Measurements from ENCODE around the gene NDUFA8. TPM values are rescaled to one million over a fixed set of nuclear protein-coding genes. Genes with fewer than 3 reads are reported as not detected.

Gene NDUFA8
- polyA plus RNA-seq, 1 donor (not counting 4 experiments of a cell fraction or from before 2014, with no cell fraction given): 105 TPM

DNA sequence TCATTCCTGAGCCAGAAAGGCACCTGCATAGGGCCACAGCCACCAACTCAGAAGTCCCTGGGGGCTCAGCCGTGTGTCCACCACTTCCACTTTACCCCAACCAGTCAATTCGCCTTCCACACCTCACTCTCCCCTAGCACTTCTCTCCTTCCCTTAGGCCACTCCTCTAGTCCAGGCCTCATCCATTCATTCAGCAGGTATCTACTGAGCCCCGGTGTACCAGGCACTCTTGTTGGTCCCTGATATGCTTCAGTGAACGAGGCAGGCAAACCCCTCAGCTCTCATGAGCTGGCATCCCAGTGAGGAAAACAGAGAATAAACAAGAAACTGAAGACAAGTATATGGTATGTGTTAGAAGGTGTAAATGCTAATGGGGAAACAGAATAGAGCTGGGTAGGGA is 28.7 kb downstream of the NDUFA8 start:
- Histone ChIP-seq H4K20me1 (ENCODE audit: control insufficient read depth, extremely low read depth, insufficient read depth, low read length) (no peaks in the 10 kb centered on the region), H3K4me2 (ENCODE audit: control insufficient read depth, extremely low read depth, insufficient read depth, low read depth, low read length) (no peak overlapping the region), H3K4me1 (ENCODE audit: control insufficient read depth, extremely low read depth, insufficient read depth, low read length) (peaks cover 8% of the 10 kb centered on the region), H3K4me3 (ENCODE audit: control insufficient read depth in 2 of 3, extremely low read depth in 1 of 3, insufficient read depth in 2 of 3, low read depth in 1 of 3, low read length in 3 of 3) (no peak overlapping the region), H3K27me3 (ENCODE audit: control insufficient read depth, extremely low read depth, insufficient read depth, low read length) (peaks cover 11% of the 10 kb centered on the region), H3K27ac (ENCODE audit: control insufficient read depth, insufficient read depth, low read length) (no peak overlapping the region), H3K79me2 (ENCODE audit: control insufficient read depth, insufficient read depth, low read length) (no peaks in the 10 kb centered on the region), H3K9me1 (ENCODE audit: control insufficient read depth, extremely low read depth, insufficient read depth, low read length) (no peaks in the 10 kb centered on the region), H3K9ac (ENCODE audit: control insufficient read depth, extremely low read depth, insufficient read depth, low read length) (no peak overlapping the region), H3K9me3 (ENCODE audit: control insufficient read depth, low read depth, low read length) (no peaks in the 10 kb centered on the region), H3K36me3 (ENCODE audit: control insufficient read depth in 2 of 2, extremely low read depth in 1 of 2, insufficient read depth in 2 of 2, low read length in 2 of 2) (no peaks in the 10 kb centered on the region), H2AFZ (ENCODE audit: control insufficient read depth, low read length) (no peak overlapping the region)
- TF ChIP-seq, protein P1, sequence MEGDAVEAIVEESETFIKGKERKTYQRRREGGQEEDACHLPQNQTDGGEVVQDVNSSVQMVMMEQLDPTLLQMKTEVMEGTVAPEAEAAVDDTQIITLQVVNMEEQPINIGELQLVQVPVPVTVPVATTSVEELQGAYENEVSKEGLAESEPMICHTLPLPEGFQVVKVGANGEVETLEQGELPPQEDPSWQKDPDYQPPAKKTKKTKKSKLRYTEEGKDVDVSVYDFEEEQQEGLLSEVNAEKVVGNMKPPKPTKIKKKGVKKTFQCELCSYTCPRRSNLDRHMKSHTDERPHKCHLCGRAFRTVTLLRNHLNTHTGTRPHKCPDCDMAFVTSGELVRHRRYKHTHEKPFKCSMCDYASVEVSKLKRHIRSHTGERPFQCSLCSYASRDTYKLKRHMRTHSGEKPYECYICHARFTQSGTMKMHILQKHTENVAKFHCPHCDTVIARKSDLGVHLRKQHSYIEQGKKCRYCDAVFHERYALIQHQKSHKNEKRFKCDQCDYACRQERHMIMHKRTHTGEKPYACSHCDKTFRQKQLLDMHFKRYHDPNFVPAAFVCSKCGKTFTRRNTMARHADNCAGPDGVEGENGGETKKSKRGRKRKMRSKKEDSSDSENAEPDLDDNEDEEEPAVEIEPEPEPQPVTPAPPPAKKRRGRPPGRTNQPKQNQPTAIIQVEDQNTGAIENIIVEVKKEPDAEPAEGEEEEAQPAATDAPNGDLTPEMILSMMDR (optimal IDR thresholded peaks at IDR 0.05 in 1 of 3, IDR thresholded peaks at IDR 0.05 in 1 of 3, conservative IDR thresholded peaks at IDR 0.05 in 1 of 3; ENCODE audit: extremely low read depth in 1 of 3, insufficient read depth in 2 of 3, low read length in 3 of 3): no peak
- no peak for TF ChIP-seq EZH2 (IDR thresholded peaks at IDR 0.05; ENCODE audit: low read length)
- DNase-seq (ENCODE audit: low read depth, low spot score) (no peak), FAIRE-seq (no peak)
- dilution Hi-C loops (cut with MboI; ENCODE audit: extremely low pct_ligation_motif_present, low sequenced_read_pairs): no loop called here

DNA sequence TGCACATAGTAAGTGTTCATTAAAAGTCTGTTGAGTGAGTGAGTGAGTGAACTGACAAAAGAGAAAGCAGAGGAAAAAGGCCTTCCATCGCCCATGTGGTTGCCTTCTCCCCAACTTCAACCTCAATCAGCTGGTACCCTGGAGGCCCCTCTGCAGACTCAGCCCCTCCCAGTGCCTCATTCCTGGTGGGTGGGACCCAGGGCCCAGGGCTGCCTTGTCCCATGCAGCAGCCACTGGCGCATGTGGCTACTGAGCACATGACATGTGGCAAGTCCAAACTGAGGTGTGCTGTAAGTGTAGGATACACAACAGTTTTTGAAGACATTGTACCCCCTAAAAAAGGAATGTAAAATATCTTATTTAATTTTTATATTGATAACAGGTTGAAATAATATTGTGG is 29.6 kb downstream of the NDUFA8 start:
- DNase-seq (ENCODE audit: low read depth, low spot score) (no peak), FAIRE-seq (no peak)
- no peaks in the 10 kb centered on the region for H4K20me1 ChIP-seq (ENCODE audit: control insufficient read depth, extremely low read depth, insufficient read depth, low read length)
- no peak overlapping the region for H3K4me2 ChIP-seq (ENCODE audit: control insufficient read depth, extremely low read depth, insufficient read depth, low read depth, low read length)
- no peak overlapping the region for H3K9ac ChIP-seq (ENCODE audit: control insufficient read depth, extremely low read depth, insufficient read depth, low read length)
- dilution Hi-C loops (cut with MboI; ENCODE audit: extremely low pct_ligation_motif_present, low sequenced_read_pairs): no loop called here
- peaks cover 11% of the 10 kb centered on the region for H3K27me3 ChIP-seq (ENCODE audit: control insufficient read depth, extremely low read depth, insufficient read depth, low read length)
- H3K4me1 ChIP-seq (ENCODE audit: control insufficient read depth, extremely low read depth, insufficient read depth, low read length): peaks cover 15% of the 10 kb centered on the region
- no peak overlapping the region for H3K27ac ChIP-seq (ENCODE audit: control insufficient read depth, insufficient read depth, low read length)
- H3K79me2 ChIP-seq (ENCODE audit: control insufficient read depth, insufficient read depth, low read length): no peaks in the 10 kb centered on the region
- no peaks in the 10 kb centered on the region for H3K36me3 ChIP-seq (ENCODE audit: control insufficient read depth in 2 of 2, extremely low read depth in 1 of 2, insufficient read depth in 2 of 2, low read length in 2 of 2)
- no peaks in the 10 kb centered on the region for H3K9me3 ChIP-seq (ENCODE audit: control insufficient read depth, low read depth, low read length)
- TF ChIP-seq, protein P1 (optimal IDR thresholded peaks at IDR 0.05 in 1 of 3, IDR thresholded peaks at IDR 0.05 in 1 of 3, conservative IDR thresholded peaks at IDR 0.05 in 1 of 3; ENCODE audit: extremely low read depth in 1 of 3, insufficient read depth in 2 of 3, low read length in 3 of 3): no peak
- TF ChIP-seq EZH2 (IDR thresholded peaks at IDR 0.05; ENCODE audit: low read length): no peak
- H3K9me1 ChIP-seq (ENCODE audit: control insufficient read depth, extremely low read depth, insufficient read depth, low read length): no peaks in the 10 kb centered on the region
- no peak overlapping the region for H3K4me3 ChIP-seq (ENCODE audit: control insufficient read depth in 2 of 3, extremely low read depth in 1 of 3, insufficient read depth in 2 of 3, low read depth in 1 of 3, low read length in 3 of 3)
- no peak overlapping the region for H2AFZ ChIP-seq (ENCODE audit: control insufficient read depth, low read length)
